WTC11 (cell line): Measurements from ENCODE around the gene BRD4.

Experiments
- CBFB ChIP-seq: sonication (generic); formaldehyde crosslinking; IDR thresholded peaks from 2 replicates; pipeline ENCODE4 v1.8.1; 2022; ENCODE audit warnings: mild to moderate bottlenecking, low read depth, missing genetic modification reagents
- ELF4 ChIP-seq: sonication (generic); formaldehyde crosslinking; IDR thresholded peaks from 2 replicates; pipeline ENCODE4 v1.8.1; 2022; ENCODE audit warnings: low read depth, mild to moderate bottlenecking, moderate library complexity, missing genetic modification reagents
- ESRRA ChIP-seq: sonication (generic); formaldehyde crosslinking; IDR thresholded peaks from 2 replicates; pipeline ENCODE4 v1.8.1; 2022; ENCODE audit warnings: mild to moderate bottlenecking, missing genetic modification reagents, borderline replicate concordance
- TP53 ChIP-seq: sonication (generic); formaldehyde crosslinking; IDR thresholded peaks from 2 replicates; pipeline ENCODE4 v1.8.1; 2023; ENCODE audit warnings: mild to moderate bottlenecking, missing genetic modification reagents
- TF ChIP-seq, protein P1 (sequence below): sonication (generic); formaldehyde crosslinking; IDR thresholded peaks from 2 replicates; pipeline ENCODE4 v1.8.0; 2022; ENCODE audit warnings: mild to moderate bottlenecking, missing genetic modification reagents
- TF ChIP-seq, protein P2 (sequence below): fragments of 250-450 bp; sonication (Bioruptor Pico); IDR thresholded peaks from 2 replicates; pipeline ENCODE4 v1.9.0; 2021; ENCODE audit warnings: moderate library complexity, mild to moderate bottlenecking, inconsistent platforms, borderline replicate concordance
- TF ChIP-seq, protein P3 (sequence below): fragments of 200-600 bp; IDR thresholded peaks from 2 replicates; pipeline ENCODE4 v1.8.0; 2022; ENCODE audit warnings: antibody characterized with exemption

- TF ChIP-seq TP53: no peak
- TF ChIP-seq CBFB: no peak
- TF ChIP-seq, protein P1, sequence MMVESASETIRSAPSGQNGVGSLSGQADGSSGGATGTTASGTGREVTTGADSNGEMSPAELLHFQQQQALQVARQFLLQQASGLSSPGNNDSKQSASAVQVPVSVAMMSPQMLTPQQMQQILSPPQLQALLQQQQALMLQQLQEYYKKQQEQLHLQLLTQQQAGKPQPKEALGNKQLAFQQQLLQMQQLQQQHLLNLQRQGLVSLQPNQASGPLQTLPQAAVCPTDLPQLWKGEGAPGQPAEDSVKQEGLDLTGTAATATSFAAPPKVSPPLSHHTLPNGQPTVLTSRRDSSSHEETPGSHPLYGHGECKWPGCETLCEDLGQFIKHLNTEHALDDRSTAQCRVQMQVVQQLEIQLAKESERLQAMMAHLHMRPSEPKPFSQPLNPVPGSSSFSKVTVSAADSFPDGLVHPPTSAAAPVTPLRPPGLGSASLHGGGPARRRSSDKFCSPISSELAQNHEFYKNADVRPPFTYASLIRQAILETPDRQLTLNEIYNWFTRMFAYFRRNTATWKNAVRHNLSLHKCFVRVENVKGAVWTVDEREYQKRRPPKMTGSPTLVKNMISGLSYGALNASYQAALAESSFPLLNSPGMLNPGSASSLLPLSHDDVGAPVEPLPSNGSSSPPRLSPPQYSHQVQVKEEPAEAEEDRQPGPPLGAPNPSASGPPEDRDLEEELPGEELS (CRISPR knock-in tag): no peak
- TF ChIP-seq, protein P2, sequence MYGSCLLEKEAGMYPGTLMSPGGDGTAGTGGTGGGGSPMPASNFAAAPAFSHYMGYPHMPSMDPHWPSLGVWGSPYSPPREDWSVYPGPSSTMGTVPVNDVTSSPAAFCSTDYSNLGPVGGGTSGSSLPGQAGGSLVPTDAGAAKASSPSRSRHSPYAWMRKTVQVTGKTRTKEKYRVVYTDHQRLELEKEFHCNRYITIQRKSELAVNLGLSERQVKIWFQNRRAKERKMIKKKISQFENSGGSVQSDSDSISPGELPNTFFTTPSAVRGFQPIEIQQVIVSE (CRISPR knock-in tag): no peak
- TF ChIP-seq, protein P3, sequence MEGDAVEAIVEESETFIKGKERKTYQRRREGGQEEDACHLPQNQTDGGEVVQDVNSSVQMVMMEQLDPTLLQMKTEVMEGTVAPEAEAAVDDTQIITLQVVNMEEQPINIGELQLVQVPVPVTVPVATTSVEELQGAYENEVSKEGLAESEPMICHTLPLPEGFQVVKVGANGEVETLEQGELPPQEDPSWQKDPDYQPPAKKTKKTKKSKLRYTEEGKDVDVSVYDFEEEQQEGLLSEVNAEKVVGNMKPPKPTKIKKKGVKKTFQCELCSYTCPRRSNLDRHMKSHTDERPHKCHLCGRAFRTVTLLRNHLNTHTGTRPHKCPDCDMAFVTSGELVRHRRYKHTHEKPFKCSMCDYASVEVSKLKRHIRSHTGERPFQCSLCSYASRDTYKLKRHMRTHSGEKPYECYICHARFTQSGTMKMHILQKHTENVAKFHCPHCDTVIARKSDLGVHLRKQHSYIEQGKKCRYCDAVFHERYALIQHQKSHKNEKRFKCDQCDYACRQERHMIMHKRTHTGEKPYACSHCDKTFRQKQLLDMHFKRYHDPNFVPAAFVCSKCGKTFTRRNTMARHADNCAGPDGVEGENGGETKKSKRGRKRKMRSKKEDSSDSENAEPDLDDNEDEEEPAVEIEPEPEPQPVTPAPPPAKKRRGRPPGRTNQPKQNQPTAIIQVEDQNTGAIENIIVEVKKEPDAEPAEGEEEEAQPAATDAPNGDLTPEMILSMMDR: no peak
- TF ChIP-seq ESRRA (CRISPR knock-in tag): no peak
- TF ChIP-seq ELF4: no peak
Measured at GRCh38 chr19:15191514-15191913, 140.8 kb downstream of the BRD4 start.
